ENCODE results near the gene MCTP1. TPM values are rescaled to one million over a fixed set of nuclear protein-coding genes. Genes with fewer than 3 reads are reported as not detected.

The MCTP1 gene
- total RNA-seq, 4 donors from 2014 or later: 3.5 to 19.8 (median 5.8) TPM

DNA sequence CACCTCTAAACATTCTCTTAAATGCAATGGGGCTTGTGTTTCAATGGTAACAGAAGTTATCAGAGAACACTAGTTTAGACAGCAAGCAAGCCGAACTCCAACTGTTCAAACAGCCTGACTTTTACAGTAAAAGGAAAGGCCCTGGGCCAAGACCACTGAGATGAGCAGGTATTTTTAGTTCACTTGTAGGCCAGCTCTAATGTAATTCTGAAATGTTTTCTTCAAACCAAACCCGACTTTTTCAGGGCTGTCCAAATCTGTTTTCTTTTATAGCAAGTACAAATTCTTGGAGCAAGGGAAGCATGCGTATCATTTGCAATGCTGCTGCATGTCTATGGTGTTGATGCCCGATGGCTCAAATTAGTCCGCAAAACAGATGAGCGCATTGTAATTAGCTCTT lies 473.6 kb downstream of the MCTP1 start:
- intact Hi-C loops (cut with DNase I): no loop called here
- H3K27ac ChIP-seq: no peak overlapping the region
- WGBS, 2 donors: 76 to 85% methylated on average over 6 of the region's 6 CpGs
- TF ChIP-seq POLR2A (IDR thresholded peaks at IDR 0.05): no peak
- TF ChIP-seq, protein P1, sequence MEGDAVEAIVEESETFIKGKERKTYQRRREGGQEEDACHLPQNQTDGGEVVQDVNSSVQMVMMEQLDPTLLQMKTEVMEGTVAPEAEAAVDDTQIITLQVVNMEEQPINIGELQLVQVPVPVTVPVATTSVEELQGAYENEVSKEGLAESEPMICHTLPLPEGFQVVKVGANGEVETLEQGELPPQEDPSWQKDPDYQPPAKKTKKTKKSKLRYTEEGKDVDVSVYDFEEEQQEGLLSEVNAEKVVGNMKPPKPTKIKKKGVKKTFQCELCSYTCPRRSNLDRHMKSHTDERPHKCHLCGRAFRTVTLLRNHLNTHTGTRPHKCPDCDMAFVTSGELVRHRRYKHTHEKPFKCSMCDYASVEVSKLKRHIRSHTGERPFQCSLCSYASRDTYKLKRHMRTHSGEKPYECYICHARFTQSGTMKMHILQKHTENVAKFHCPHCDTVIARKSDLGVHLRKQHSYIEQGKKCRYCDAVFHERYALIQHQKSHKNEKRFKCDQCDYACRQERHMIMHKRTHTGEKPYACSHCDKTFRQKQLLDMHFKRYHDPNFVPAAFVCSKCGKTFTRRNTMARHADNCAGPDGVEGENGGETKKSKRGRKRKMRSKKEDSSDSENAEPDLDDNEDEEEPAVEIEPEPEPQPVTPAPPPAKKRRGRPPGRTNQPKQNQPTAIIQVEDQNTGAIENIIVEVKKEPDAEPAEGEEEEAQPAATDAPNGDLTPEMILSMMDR (IDR thresholded peaks at IDR 0.05): no peak
- no peaks in the 10 kb centered on the region for H3K9me3 ChIP-seq
- no peaks in the 10 kb centered on the region for H3K27me3 ChIP-seq
- no peak for DNase-seq
- no peaks in the 10 kb centered on the region for H3K4me1 ChIP-seq
- no peaks in the 10 kb centered on the region for H3K36me3 ChIP-seq
- no peak overlapping the region for H3K4me3 ChIP-seq

DNA sequence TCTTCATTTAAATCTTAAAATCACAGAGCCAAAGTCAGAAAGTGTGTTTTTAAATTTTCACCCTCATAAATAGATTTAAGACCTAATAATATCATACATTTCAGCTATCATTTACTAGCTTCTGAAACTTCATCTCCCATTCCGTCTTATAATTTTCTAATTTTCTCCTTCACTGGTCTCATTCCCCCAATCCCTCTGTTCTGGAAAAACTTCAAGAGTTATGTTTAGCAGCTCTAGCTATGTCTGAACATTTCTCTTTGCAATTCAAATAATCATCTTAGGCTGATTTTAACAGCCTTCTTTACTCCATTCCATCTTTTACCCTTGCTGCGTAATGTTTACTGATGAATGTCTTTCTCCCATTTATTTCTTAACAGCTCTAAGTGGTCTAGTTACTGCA lies 474.0 kb downstream of the MCTP1 start:
- Histone ChIP-seq H3K27me3 (no peaks in the 10 kb centered on the region), H3K4me3 (no peak overlapping the region), H3K9me3 (no peaks in the 10 kb centered on the region), H3K36me3 (no peaks in the 10 kb centered on the region), H3K27ac (no peak overlapping the region), H3K4me1 (no peaks in the 10 kb centered on the region)
- WGBS, 2 donors: 91 to 95% methylated on average over 2 of the region's 2 CpGs
- TF ChIP-seq, protein P1 (IDR thresholded peaks at IDR 0.05): no peak
- TF ChIP-seq POLR2A (IDR thresholded peaks at IDR 0.05): no peak
- DNase-seq: no peak
- intact Hi-C loops (cut with DNase I): no loop called here

DNA sequence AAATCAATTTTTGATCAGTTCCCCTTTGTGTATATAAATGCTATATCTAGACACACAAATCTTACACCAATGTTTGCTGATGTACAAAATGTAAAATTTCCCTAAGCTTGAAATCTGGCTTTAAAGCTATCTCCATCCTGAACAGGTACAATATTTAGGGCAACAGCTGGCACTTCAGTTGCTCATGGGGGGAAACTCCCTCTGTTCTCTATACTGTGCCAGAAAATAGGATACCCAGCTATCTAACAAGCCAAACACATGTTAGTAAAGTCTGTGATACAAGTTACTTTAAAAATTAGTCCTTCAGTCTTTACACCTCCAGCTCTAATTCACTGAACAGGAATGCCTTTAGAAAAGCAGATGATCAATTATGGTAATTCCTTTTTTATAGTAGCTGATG lies 474.6 kb downstream of the MCTP1 start:
- intact Hi-C loops (cut with DNase I): no loop called here
- no peak for DNase-seq
- Histone ChIP-seq H3K27ac (no peak overlapping the region), H3K36me3 (no peaks in the 10 kb centered on the region), H3K4me1 (no peaks in the 10 kb centered on the region), H3K4me3 (no peak overlapping the region), H3K9me3 (no peaks in the 10 kb centered on the region), H3K27me3 (no peaks in the 10 kb centered on the region)
- TF ChIP-seq, protein P1 (IDR thresholded peaks at IDR 0.05): no peak
- no peak for TF ChIP-seq POLR2A (IDR thresholded peaks at IDR 0.05)

DNA sequence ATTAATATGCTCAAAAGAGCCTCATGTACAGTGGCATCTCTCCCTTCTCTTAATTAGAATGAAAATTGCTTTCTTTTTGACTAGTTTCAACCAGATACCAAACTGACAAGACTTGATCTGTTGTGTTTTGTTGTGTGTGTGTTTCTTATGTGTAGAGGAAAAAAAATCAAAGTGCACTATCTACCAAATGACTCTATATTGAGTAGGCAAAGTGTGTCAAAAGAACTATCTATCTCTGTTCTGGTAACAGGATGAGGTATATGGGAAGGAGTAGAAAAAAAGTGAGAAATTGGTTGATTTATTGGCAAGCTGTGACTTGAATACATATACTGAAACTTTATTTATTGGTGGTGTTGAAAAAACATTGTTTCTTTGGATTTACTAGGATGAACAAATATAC lies 476.4 kb downstream of the MCTP1 start:
- H3K4me3 ChIP-seq: no peak overlapping the region
- no peak for DNase-seq
- H3K27ac ChIP-seq: no peak overlapping the region
- no peaks in the 10 kb centered on the region for H3K36me3 ChIP-seq
- no peaks in the 10 kb centered on the region for H3K27me3 ChIP-seq
- intact Hi-C loops (cut with DNase I): no loop called here
- TF ChIP-seq POLR2A (IDR thresholded peaks at IDR 0.05): no peak
- TF ChIP-seq, protein P1 (IDR thresholded peaks at IDR 0.05): no peak
- no peaks in the 10 kb centered on the region for H3K4me1 ChIP-seq
- no peaks in the 10 kb centered on the region for H3K9me3 ChIP-seq

DNA sequence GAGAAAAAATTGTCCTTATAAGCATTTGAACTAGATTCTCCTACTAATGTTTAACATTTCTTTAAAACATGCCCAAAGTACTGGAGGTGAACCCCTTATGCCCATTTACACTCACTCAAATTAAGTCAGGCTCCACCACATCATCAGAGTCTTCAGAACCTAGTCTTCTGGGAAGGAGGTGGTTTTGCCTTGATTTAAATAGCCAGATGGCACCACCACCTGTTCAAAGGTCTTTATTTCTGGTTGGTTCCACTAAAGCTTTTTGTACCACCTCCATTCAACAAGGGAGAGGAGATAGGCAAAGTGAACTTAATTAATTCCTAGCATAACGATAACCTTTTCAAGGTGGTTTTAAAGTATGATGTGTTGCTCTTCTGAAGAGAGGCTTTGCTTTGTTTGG lies 476.9 kb downstream of the MCTP1 start:
- WGBS, 2 donors: 47 to 69% methylated on average over 1 of the region's 1 CpG
- no peak overlapping the region for H3K4me3 ChIP-seq
- H3K27ac ChIP-seq: no peak overlapping the region
- DNase-seq: no peak
- no peaks in the 10 kb centered on the region for H3K4me1 ChIP-seq
- H3K36me3 ChIP-seq: no peaks in the 10 kb centered on the region
- no peaks in the 10 kb centered on the region for H3K9me3 ChIP-seq
- intact Hi-C loops (cut with DNase I): no loop called here
- TF ChIP-seq POLR2A (IDR thresholded peaks at IDR 0.05): no peak
- TF ChIP-seq, protein P1 (IDR thresholded peaks at IDR 0.05): no peak
- H3K27me3 ChIP-seq: no peaks in the 10 kb centered on the region
